K562 (cell line): ENCODE results near the gene MAPRE2. TPM values are rescaled to one million over a fixed set of nuclear protein-coding genes. Genes with fewer than 3 reads are reported as not detected.
A peak's percentile ranks its signal among the peaks of the same experiment; 100 is the strongest.

Experiments
- BMI1 ChIP-seq: fragments of 150-350 bp; IDR thresholded peaks from 2 replicates; pipeline ENCODE4 v1.6.1; 2014; ENCODE audit warnings: low read length
- DLX4 ChIP-seq: fragments of 250-450 bp; sonication (Bioruptor Pico); IDR thresholded peaks from 2 replicates; pipeline ENCODE4 v1.6.1; 2021; ENCODE audit warnings: mild to moderate bottlenecking
- E2F5 ChIP-seq: sonication (generic); formaldehyde crosslinking; IDR thresholded peaks from 2 replicates; pipeline ENCODE4 v1.8.0; 2022; ENCODE audit warnings: mild to moderate bottlenecking, missing genetic modification reagents
- FUS ChIP-seq: fragments of 200-400 bp; formaldehyde crosslinking; optimal IDR thresholded peaks from 2 replicates; pipeline ENCODE3; 2017; ENCODE audit warnings: low read depth, low read length
- HNRNPLL ChIP-seq: fragments of 200-400 bp; formaldehyde crosslinking; IDR thresholded peaks from 2 replicates; pipeline ENCODE4 v1.6.1; 2017; ENCODE audit warnings: low read length, low read depth, mild to moderate bottlenecking; ENCODE audit not compliant: poor library complexity, severe bottlenecking
- KLF10 ChIP-seq: fragments of 250-450 bp; sonication (Bioruptor Pico); IDR thresholded peaks from 2 replicates; pipeline ENCODE4 v1.6.1; 2021; ENCODE audit warnings: matching md5 sums
- NEUROD1 ChIP-seq: fragments of 150-350 bp; IDR thresholded peaks from 2 replicates; pipeline ENCODE4 v1.6.1; 2014; ENCODE audit warnings: borderline replicate concordance, low read length, low read depth; ENCODE audit not compliant: partially characterized antibody
- RAD21 ChIP-seq, 2 experiments: fragments of 250-450 bp in 1 of 2; fragments of 450-650 bp in 1 of 2; sonication (Bioruptor Pico) in 1 of 2; formaldehyde crosslinking in 1 of 2; IDR thresholded peaks in 1 of 2; conservative IDR thresholded peaks in 1 of 2; 2 replicates each; pipeline versions ENCODE4 v1.4.0 to v1.8.0; 2020 to 2022; ENCODE audit warnings: mild to moderate bottlenecking in 2 of 2, moderate library complexity in 1 of 2
- TBP ChIP-seq: optimal IDR thresholded peaks from 2 replicates; pipeline ENCODE3; 2011; ENCODE audit warnings: low read depth, low read length, improper control_type of control experiment
- TEAD4 ChIP-seq, 2 experiments: sonication (generic) in 1 of 2; formaldehyde crosslinking in 1 of 2; IDR thresholded peaks; 2 replicates each; pipeline versions ENCODE4 v1.6.1 to v1.8.0; 2012 to 2022; ENCODE audit warnings: borderline replicate concordance in 1 of 2, inconsistent platforms in 1 of 2, low read length in 1 of 2, mild to moderate bottlenecking in 1 of 2, missing genetic modification reagents in 1 of 2
- ZC3H8 ChIP-seq: fragments of 450-650 bp; IDR thresholded peaks from 2 replicates; pipeline ENCODE4 v1.6.1; 2017
- ZNF318 ChIP-seq, 2 experiments: fragments of 450-650 bp; IDR thresholded peaks; 2 replicates each; pipeline ENCODE4 v1.6.1; 2016; ENCODE audit warnings: mild to moderate bottlenecking in 2 of 2, borderline replicate concordance in 1 of 2, low read depth in 1 of 2, moderate library complexity in 1 of 2
- ZNF79 ChIP-seq: fragments of 250-450 bp; sonication (Bioruptor Pico); IDR thresholded peaks from 2 replicates; pipeline ENCODE4 v1.4.0; 2020; ENCODE audit warnings: low read depth, mild to moderate bottlenecking, moderate library complexity
- polyA plus RNA-seq, 8 experiments: library from polyadenylated mRNA; depleted of rRNA in 4 of 8; stranded (reverse) in 5 of 8; unstranded in 3 of 8; fragments of >200 nt; fragmentation: Nextera tagmentation in 2 of 8; fragmentation: Illumina TruSeq in 1 of 8; extraction: Ambion mirVana in 2 of 8; extraction: Trizol in 1 of 8; gene quantifications; 2 replicates each; pipeline versions ENCODE4 v1.2.1 to v1.2.3, GENCODE V29; 2011 to 2014; ENCODE audit warnings: inconsistent platforms in 1 of 8, missing spikeins in 1 of 8
- total RNA-seq, 7 experiments: library from RNA; depleted of rRNA in 6 of 7; stranded (reverse); fragments of >200 nt in 6 of 7; fragmentation: Illumina TruSeq in 2 of 7; extraction: Trizol in 2 of 7; gene quantifications; 2 replicates each; pipeline versions ENCODE4 v1.2.1 to v1.2.3, GENCODE V29; 2011 to 2021; ENCODE audit warnings: low replicate concordance in 1 of 7

The MAPRE2 gene
- total and polyA plus RNA-seq, 9 of the 15 experiments (the other 6 are each of a cell fraction or from before 2014, with no cell fraction given): 32.3 to 70.7 (median 40.7) TPM

- TF ChIP-seq ZNF318 (IDR thresholded peaks at IDR 0.05; ENCODE audit: borderline replicate concordance in 1 of 2, low read depth in 1 of 2) (no peak; a peak in 1 of 4 replicates), ZNF79 (CRISPR knock-in tag) (no peak), E2F5 (CRISPR knock-in tag) (0 out of 2 replicates have a peak, but pooled peaks have one; percentile 12), TEAD4 (IDR thresholded peaks at IDR 0.05; ENCODE audit: low read length) (no peak), TEAD4 (CRISPR knock-in tag; IDR thresholded peaks at IDR 0.05; ENCODE audit: borderline replicate concordance) (0 out of 2 replicates have a peak, but pooled peaks have one; percentile 37), TBP (peak; percentile 93), KLF10 (CRISPR knock-in tag) (no peak), ZC3H8 (no peak), DLX4 (CRISPR knock-in tag) (no peak), FUS (no peak), HNRNPLL (no peak), RAD21 (CRISPR knock-in tag; conservative IDR thresholded peaks at IDR 0.05 in 1 of 2, IDR thresholded peaks at IDR 0.05 in 1 of 2) (peak in 1 of 2 experiments; percentile 23; a peak in 2 of 4 replicates), NEUROD1 (peak; percentile 89), BMI1 (peak; percentile 99)
Observed at GRCh38 chr18:35040988-35041814, at the start of gene MAPRE2 (continued).
